ENCODE data around the gene SYVN1.

The SYVN1 gene

DNA sequence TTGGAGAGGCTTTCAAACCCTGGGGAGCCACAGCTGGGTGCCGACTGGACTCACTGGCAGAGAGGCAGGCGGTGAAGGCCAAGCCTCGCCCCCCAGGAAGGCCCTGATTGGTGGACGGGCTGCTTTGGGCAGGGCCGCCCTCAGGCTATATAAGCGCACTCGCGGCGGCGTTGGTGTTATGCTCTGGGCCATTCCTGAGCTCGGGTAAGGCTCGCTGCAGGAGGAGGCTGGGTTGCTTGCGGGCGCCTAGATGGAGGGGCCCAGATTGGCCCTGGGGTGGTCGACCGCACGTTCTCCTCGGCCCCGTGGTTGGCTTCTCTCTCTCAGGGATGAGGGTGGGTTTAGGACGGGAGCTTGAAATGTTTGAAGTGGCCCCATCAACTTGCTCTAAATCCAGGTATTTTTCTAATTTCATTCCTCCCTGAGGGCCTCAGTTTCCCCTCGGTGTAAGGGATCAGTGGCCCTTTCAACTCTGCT is 35.8 kb upstream of the SYVN1 start, which contains the start of gene SPDYC:
Gene SPDYC (plus strand): TSS at position 176 of the 477 bp plus-strand sequence. CDS start 1,125 bp downstream, outside the sequence.
- H3K27ac ChIP-seq: peak within 1 kb of the TSS; percentile 0; the same call in 1 of the 2 replicates
- TF ChIP-seq, protein P1, sequence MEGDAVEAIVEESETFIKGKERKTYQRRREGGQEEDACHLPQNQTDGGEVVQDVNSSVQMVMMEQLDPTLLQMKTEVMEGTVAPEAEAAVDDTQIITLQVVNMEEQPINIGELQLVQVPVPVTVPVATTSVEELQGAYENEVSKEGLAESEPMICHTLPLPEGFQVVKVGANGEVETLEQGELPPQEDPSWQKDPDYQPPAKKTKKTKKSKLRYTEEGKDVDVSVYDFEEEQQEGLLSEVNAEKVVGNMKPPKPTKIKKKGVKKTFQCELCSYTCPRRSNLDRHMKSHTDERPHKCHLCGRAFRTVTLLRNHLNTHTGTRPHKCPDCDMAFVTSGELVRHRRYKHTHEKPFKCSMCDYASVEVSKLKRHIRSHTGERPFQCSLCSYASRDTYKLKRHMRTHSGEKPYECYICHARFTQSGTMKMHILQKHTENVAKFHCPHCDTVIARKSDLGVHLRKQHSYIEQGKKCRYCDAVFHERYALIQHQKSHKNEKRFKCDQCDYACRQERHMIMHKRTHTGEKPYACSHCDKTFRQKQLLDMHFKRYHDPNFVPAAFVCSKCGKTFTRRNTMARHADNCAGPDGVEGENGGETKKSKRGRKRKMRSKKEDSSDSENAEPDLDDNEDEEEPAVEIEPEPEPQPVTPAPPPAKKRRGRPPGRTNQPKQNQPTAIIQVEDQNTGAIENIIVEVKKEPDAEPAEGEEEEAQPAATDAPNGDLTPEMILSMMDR (conservative IDR thresholded peaks at IDR 0.05): no peak

GRCh38 chr11:65169164-65169641 is 34.9 kb upstream of the SYVN1 start:
- TF ChIP-seq, protein P1 (conservative IDR thresholded peaks at IDR 0.05): no peak
- H3K27ac ChIP-seq: peak overlapping the region; percentile 0; the same call in 1 of the 2 replicates

- no peak overlapping the region for H3K27ac ChIP-seq
- TF ChIP-seq, protein P1 (conservative IDR thresholded peaks at IDR 0.05): no peak
Observed at GRCh38 chr11:65167656-65168055, 33.3 kb upstream of the SYVN1 start.

- H3K27ac ChIP-seq: no peak overlapping the region
- TF ChIP-seq, protein P1 (conservative IDR thresholded peaks at IDR 0.05): no peak
Observed at GRCh38 chr11:65166893-65167292, 32.6 kb upstream of the SYVN1 start.

GRCh38 chr11:65165410-65166317 is 31.3 kb upstream of the SYVN1 start:
- peak overlapping the region; percentile 52; the same call in 1 of the 2 replicates for H3K27ac ChIP-seq
- TF ChIP-seq, protein P1 (conservative IDR thresholded peaks at IDR 0.05): no peak

DNA sequence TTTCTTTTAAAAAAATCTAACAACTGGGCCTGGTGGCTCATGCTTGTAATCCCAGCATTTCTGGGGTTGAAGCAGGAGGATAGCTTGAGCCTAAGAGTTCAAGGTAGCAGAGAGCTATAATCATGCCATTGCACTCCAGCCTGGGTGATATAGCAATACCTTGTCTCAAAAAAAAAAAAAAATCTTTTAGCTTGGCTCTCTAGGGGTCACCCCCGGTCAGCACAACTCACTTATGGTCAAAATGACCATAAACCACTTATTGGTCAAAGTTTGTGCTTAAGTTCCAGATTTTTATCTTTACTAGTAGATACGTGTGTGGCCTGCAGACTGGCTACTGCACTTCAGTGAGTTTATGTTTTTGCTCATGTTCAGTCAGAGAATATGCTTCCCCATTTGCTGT is 29.4 kb upstream of the SYVN1 start:
- H3K27ac ChIP-seq: no peak overlapping the region
- TF ChIP-seq, protein P1 (conservative IDR thresholded peaks at IDR 0.05): no peak

DNA sequence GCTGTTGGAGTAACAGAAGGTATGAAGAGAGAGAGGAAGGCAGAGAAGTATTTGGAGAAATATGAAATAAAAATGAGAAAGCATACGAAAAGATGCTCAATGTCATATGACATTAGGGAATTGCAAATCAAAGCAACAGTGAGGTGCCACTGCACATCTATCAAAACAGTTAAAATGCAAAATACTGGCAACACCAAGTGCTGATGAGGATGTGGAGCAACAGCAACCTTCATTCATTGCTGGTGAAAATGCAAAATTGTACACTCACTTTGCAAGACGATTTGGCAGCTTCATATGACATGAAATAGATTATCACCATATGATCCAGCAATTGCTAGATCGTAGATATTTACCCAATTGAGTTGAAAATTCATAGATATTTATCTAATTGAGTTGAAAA is 26.3 kb upstream of the SYVN1 start:
- H3K27ac ChIP-seq: no peak overlapping the region
- TF ChIP-seq, protein P1 (conservative IDR thresholded peaks at IDR 0.05): no peak
